Measurements from ENCODE around the gene LDOC1. TPM values are rescaled to one million over a fixed set of nuclear protein-coding genes. Genes with fewer than 3 reads are reported as not detected.

Gene LDOC1
- total RNA-seq, 1 experiment from 2014 or later: 25.6 TPM

GRCh38 chrX:141180851-141181250, 3.9 kb upstream of the LDOC1 start:
- Histone ChIP-seq H2BK15ac (ENCODE audit: low read depth, low read length) (no peak overlapping the region), H4K20me1 (ENCODE audit: control insufficient read depth, insufficient read depth, insufficient read length) (no peaks in the 10 kb centered on the region), H3K9me3 (ENCODE audit: control insufficient read depth, low read depth, low read length) (peaks cover 4% of the 10 kb centered on the region), H3K56ac (ENCODE audit: insufficient read length, low read depth, low read length) (no peak overlapping the region), H2BK12ac (ENCODE audit: insufficient read length, low read depth, low read length) (no peak overlapping the region), H3K18ac (ENCODE audit: insufficient read length, low read depth, low read length) (no peak overlapping the region), H2BK120ac (ENCODE audit: low read depth, low read length, poor library complexity, severe bottlenecking) (no peak overlapping the region), H3K27ac (ENCODE audit: insufficient read length, low read depth, low read length) (no peak overlapping the region), H2BK20ac (ENCODE audit: low read depth, low read length, poor library complexity, severe bottlenecking) (no peak overlapping the region), H3K4me2 (ENCODE audit: insufficient read depth, insufficient read length, low read length) (no peak overlapping the region), H3K23ac (ENCODE audit: insufficient read length, low read depth, low read length) (no peak overlapping the region), H3K4me1 (ENCODE audit: insufficient read depth, low read length) (no peaks in the 10 kb centered on the region), H3K23me2 (ENCODE audit: insufficient read length, low read depth, low read length, poor library complexity, severe bottlenecking) (peaks cover 7% of the 10 kb centered on the region), H4K5ac (ENCODE audit: insufficient read length, low read depth, low read length) (no peak overlapping the region), H4K91ac (ENCODE audit: insufficient read length, low read depth, low read length) (no peak overlapping the region), H2AFZ (ENCODE audit: low read length) (no peak overlapping the region), H2BK5ac (ENCODE audit: insufficient read length, low read length) (no peak overlapping the region), H2AK5ac (ENCODE audit: insufficient read length, low read length) (no peak overlapping the region), H3K79me2 (ENCODE audit: insufficient read depth, low read length) (no peaks in the 10 kb centered on the region), H3K79me1 (ENCODE audit: insufficient read depth, low read depth, low read length, poor library complexity, severe bottlenecking) (no peaks in the 10 kb centered on the region), H3K14ac (ENCODE audit: insufficient read depth, low read length) (no peak overlapping the region), H3K27me3 (ENCODE audit: insufficient read depth, low read length) (no peaks in the 10 kb centered on the region), H4K8ac (replicated peaks; ENCODE audit: insufficient read length, low read depth, low read length) (no peak overlapping the region), H3K4ac (ENCODE audit: low read depth, low read length) (no peak overlapping the region), H3K9ac (ENCODE audit: extremely low read depth, insufficient read length, low read length) (no peak overlapping the region), H3T11ph (ENCODE audit: low read length) (no peak overlapping the region)
- DNase-seq: no peak
- H3K27me3 Mint-ChIP-seq (ENCODE audit: low read depth): no peaks in the 10 kb centered on the region
- no CpG with 5 or more reads among the region's 7 CpGs for WGBS (ENCODE audit: extremely low coverage, insufficient read length, low lambda C conversion rate)
- H3K4me1 Mint-ChIP-seq: peaks cover 11 to 19% of the 10 kb centered on the region in 2 experiments
- H3K27ac Mint-ChIP-seq: no peak overlapping the region
- H3K9me3 Mint-ChIP-seq: peaks cover 63 to 74% of the 10 kb centered on the region in 2 experiments
- no peak overlapping the region for H3K4me3 Mint-ChIP-seq
- TF ChIP-seq CTCF (conservative IDR thresholded peaks at IDR 0.05): no peak
- H3K36me3 Mint-ChIP-seq (ENCODE audit: insufficient read depth in 1 of 3, low read depth in 3 of 3): peaks cover 3 to 6% (median 4%) of the 10 kb centered on the region in 3 experiments; a peak in 3 of 7 replicates

All from H9 (cell line).